Nephron progenitor cell (in vitro differentiated cells): Measurements from ENCODE around the gene PRDX2.
"Not testable (repeated sequence)": the region's sequence is repeated elsewhere in the genome, so short reads cannot be mapped to it uniquely, and the experiment has no call there.

Experiments used
- DNase-seq: peaks from one replicate; pipeline ENCODE4 v3.0.0; 2021
- H3K27ac Mint-ChIP-seq: 2 replicates; pipeline ENCODE4 v1.8.0; 2021; ENCODE audit warnings: mild to moderate bottlenecking, moderate library complexity, mixed read lengths
- H3K27me3 Mint-ChIP-seq: 2 replicates; pipeline ENCODE4 v1.8.0; 2021; ENCODE audit warnings: mild to moderate bottlenecking, low read depth, mixed read lengths; ENCODE audit not compliant: poor library complexity
- H3K36me3 Mint-ChIP-seq: 2 replicates; pipeline ENCODE4 v1.8.0; 2021; ENCODE audit warnings: low read depth, mixed read lengths
- H3K4me1 Mint-ChIP-seq: 2 replicates; pipeline ENCODE4 v1.8.0; 2021; ENCODE audit warnings: mixed read lengths
- H3K4me3 Mint-ChIP-seq: 2 replicates; pipeline ENCODE4 v1.8.0; 2021; ENCODE audit warnings: mild to moderate bottlenecking, moderate library complexity, mixed read lengths
- H3K9me3 Mint-ChIP-seq: 2 replicates; pipeline ENCODE4 v1.8.0; 2021; ENCODE audit warnings: mild to moderate bottlenecking, moderate library complexity, mixed read lengths
- TF ChIP-seq, protein P1 (sequence below): fragments of 200-600 bp; sonication (generic); IDR thresholded peaks from 2 replicates; pipeline ENCODE4 v1.5.0; 2021; ENCODE audit warnings: antibody characterized with exemption

Gene PRDX2

GRCh38 chr19:12801466-12802266, at the start of gene PRDX2, which contains the start of gene THSD8:
PRDX2 (minus strand) TSS chr19:12801800; CDS start chr19:12801261, 539 bp downstream.
THSD8 (plus strand) TSS chr19:12802069; CDS start chr19:12802072, 3 bp downstream.
- H3K27ac Mint-ChIP-seq: peak within 1 kb of the TSS; percentile 61

GRCh38 chr19:12847159-12848139, 45.8 kb upstream of the PRDX2 start:
- Mint-ChIP-seq H3K27me3 (peaks cover 15% of the 10 kb centered on the region), H3K27ac (no peak overlapping the region), H3K4me1 (peaks cover 23% of the 10 kb centered on the region), H3K9me3 (no peaks in the 10 kb centered on the region), H3K4me3 (peak overlapping the region; percentile 57), H3K36me3 (no peaks in the 10 kb centered on the region)
- TF ChIP-seq, protein P1, sequence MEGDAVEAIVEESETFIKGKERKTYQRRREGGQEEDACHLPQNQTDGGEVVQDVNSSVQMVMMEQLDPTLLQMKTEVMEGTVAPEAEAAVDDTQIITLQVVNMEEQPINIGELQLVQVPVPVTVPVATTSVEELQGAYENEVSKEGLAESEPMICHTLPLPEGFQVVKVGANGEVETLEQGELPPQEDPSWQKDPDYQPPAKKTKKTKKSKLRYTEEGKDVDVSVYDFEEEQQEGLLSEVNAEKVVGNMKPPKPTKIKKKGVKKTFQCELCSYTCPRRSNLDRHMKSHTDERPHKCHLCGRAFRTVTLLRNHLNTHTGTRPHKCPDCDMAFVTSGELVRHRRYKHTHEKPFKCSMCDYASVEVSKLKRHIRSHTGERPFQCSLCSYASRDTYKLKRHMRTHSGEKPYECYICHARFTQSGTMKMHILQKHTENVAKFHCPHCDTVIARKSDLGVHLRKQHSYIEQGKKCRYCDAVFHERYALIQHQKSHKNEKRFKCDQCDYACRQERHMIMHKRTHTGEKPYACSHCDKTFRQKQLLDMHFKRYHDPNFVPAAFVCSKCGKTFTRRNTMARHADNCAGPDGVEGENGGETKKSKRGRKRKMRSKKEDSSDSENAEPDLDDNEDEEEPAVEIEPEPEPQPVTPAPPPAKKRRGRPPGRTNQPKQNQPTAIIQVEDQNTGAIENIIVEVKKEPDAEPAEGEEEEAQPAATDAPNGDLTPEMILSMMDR: peak; percentile 99
- DNase-seq: peak; percentile 99

More at GRCh38 chr19:12801466-12802266, at the start of gene PRDX2, which contains the start of gene THSD8:
- DNase-seq: peak; percentile 88
- Mint-ChIP-seq H3K27me3 (no peaks in the 10 kb centered on the region), H3K36me3 (peaks cover 27% of the 10 kb centered on the region), H3K4me1 (peaks cover 30% of the 10 kb centered on the region), H3K4me3 (peak within 1 kb of the TSS; percentile 90), H3K9me3 (no peaks in the 10 kb centered on the region)
- TF ChIP-seq, protein P1: no peak

DNA sequence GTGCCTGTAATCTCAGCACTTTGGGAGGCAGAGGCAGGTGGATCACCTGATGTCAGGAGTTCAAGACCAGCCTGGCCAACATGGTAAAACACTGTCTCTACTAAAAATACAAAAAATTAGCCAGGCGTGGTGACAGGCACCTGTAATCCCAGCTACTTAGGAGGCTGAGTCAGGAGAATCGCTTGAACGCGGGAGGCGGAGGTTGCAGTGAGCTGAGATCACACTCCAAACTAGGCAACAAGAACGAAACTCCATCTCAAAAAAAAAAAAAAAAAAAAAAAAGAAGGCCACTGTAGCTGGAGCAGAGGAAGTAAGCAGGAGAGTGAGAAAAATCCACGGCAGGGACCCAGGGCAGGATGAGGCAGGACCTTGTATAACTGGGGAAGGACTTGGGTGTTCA, 45.0 kb upstream of the PRDX2 start:
- H3K9me3 Mint-ChIP-seq: not testable (repeated sequence)

GRCh38 chr19:12843999-12844732, 42.6 kb upstream of the PRDX2 start:
- TF ChIP-seq, protein P1: no peak
- H3K4me1 Mint-ChIP-seq: peaks cover 54% of the 10 kb centered on the region
- no peaks in the 10 kb centered on the region for H3K9me3 Mint-ChIP-seq
- H3K27ac Mint-ChIP-seq: no peak overlapping the region
- no peak for DNase-seq
- H3K27me3 Mint-ChIP-seq: peaks cover 29% of the 10 kb centered on the region
- H3K36me3 Mint-ChIP-seq: no peaks in the 10 kb centered on the region
- no peak overlapping the region for H3K4me3 Mint-ChIP-seq

More for the DNA sequence above, 45.0 kb upstream of the PRDX2 start:
- peaks cover 15% of the 10 kb centered on the region for H3K27me3 Mint-ChIP-seq
- H3K27ac Mint-ChIP-seq, H3K36me3 Mint-ChIP-seq, DNase-seq, H3K4me3 Mint-ChIP-seq: not testable (repeated sequence)
- peaks cover 31% of the 10 kb centered on the region for H3K4me1 Mint-ChIP-seq

- H3K36me3 Mint-ChIP-seq: no peaks in the 10 kb centered on the region
- no peaks in the 10 kb centered on the region for H3K9me3 Mint-ChIP-seq
- TF ChIP-seq, protein P1: no peak
- no peak for DNase-seq
- no peak overlapping the region for H3K4me3 Mint-ChIP-seq
- H3K4me1 Mint-ChIP-seq: peaks cover 57% of the 10 kb centered on the region
- peaks cover 32% of the 10 kb centered on the region for H3K27me3 Mint-ChIP-seq
- H3K27ac Mint-ChIP-seq: no peak overlapping the region
Measured at GRCh38 chr19:12843328-12843727, 41.7 kb upstream of the PRDX2 start.
